ENCODE data around the gene CLIP2. TPM values are rescaled to one million over a fixed set of nuclear protein-coding genes. Genes with fewer than 3 reads are reported as not detected.
"Not testable (repeated sequence)": the region's sequence is repeated elsewhere in the genome, so short reads cannot be mapped to it uniquely, and the experiment has no call there.

CLIP2 gene
- total RNA-seq, 1 experiment from 2014 or later, result 29.1 TPM

DNA sequence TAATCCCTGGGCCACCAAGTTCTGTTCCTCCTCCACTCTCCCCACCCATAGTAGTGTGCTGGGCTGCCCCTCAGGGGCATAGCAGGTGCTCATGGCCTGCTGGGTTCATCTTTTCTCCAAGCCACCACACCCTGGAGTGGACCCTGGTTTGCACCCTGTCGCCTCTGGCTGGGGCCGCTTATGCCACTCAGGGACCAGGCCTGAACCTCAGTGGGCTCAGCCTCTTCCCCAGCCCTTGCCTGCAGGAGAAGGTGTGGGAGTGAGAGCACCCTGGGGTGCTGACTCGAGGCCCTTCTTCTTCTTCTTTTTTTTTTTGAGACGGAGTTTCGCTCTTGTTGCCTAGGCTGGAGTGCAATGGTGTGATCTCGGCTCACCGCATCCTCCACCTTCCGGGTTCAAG lies 10.2 kb downstream of the CLIP2 start:
- H3K27me3 ChIP-seq, result no peaks in the 10 kb centered on the region
- H3K4me1 ChIP-seq, result peaks cover 12% of the 10 kb centered on the region
- H3K9me3 ChIP-seq (replicated peaks), result no peaks in the 10 kb centered on the region
- no peak overlapping the region for H3K4me3 ChIP-seq
- peaks cover 3% of the 10 kb centered on the region; the same call in 1 of the 2 replicates for H3K36me3 ChIP-seq
- no peak overlapping the region for H3K27ac ChIP-seq
- DNase-seq, result no peak

DNA sequence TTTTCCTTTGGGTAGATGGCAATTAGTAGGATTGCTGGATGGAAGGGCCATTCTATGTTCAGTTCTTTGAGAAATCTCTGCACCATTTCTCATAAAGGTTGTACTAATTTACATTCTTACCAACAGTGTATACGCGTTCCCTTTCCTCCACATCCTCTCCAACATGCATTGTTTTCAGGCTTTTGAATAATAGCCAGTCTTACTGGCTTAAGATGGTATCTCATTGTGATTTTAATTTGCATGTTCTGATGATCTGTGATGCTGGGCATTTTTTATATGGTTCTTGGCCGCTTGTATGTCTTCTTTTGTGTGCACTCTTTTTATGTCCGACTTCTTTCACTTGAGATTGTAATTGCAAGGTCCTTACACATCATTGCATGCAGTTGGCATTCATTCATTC lies 11.7 kb downstream of the CLIP2 start:
- H3K9me3 ChIP-seq (replicated peaks), result no peaks in the 10 kb centered on the region
- H3K4me3 ChIP-seq, result no peak overlapping the region
- H3K27me3 ChIP-seq, result no peaks in the 10 kb centered on the region
- no peak overlapping the region for H3K27ac ChIP-seq
- H3K36me3 ChIP-seq, result peaks cover 3% of the 10 kb centered on the region; the same call in 1 of the 2 replicates
- no peak for DNase-seq
- peaks cover 12% of the 10 kb centered on the region for H3K4me1 ChIP-seq

DNA sequence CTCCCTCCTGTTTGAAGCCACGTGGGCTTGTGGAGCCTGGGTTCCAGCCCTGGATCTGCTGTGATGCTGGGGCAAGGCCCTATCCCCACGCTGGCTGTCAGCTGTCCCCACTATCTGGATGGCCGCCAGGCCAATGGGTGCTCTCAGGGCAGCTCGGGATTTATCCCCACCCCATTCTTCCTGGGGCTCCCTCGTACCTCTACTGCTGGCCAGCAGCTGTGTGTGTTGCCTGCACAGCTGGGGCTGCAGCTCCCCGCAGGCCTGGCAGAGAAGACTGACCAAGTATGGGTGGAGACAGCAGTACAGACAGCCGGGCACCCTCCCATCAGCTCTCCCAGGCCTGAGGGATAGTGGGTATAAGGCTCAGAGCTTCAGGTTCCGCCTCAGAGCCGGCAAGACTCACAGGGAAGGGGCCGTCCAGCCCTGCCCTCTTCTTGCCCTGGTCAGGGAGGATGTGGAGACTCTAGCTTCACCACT lies 13.6 kb downstream of the CLIP2 start:
- DNase-seq, result peak; percentile 97 to 98
- no peaks in the 10 kb centered on the region for H3K27me3 ChIP-seq
- H3K27ac ChIP-seq, result peak overlapping the region; percentile 5; the same call in 1 of the 2 replicates
- H3K9me3 ChIP-seq (replicated peaks), result no peaks in the 10 kb centered on the region
- peaks cover 23% of the 10 kb centered on the region for H3K4me1 ChIP-seq
- no peaks in the 10 kb centered on the region for H3K36me3 ChIP-seq
- no peak overlapping the region for H3K4me3 ChIP-seq

DNA sequence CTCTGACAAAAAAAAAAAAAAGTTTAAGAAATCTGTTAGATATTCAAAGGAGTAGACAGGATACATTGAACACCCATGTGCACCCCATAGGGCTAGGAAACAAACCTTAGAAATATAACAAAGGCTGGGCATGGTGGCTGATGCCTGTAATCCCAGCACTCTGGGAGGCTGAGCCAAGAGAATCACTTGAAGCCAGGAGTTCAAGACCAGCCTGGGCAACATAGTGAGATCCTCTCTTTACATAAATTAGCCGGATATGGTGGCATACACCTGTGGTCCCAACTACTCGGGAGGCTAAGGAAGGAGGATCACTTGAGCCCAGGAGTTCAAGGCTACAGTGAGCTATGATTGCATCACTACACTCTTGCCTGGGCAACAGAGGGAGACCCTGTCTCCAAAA lies 15.3 kb downstream of the CLIP2 start:
- DNase-seq, result no peak
- H3K36me3 ChIP-seq, result no peaks in the 10 kb centered on the region
- no peaks in the 10 kb centered on the region for H3K27me3 ChIP-seq
- H3K4me1 ChIP-seq, result peaks cover 23% of the 10 kb centered on the region
- no peak overlapping the region for H3K4me3 ChIP-seq
- no peaks in the 10 kb centered on the region for H3K9me3 ChIP-seq (replicated peaks)
- H3K27ac ChIP-seq, result no peak overlapping the region

DNA sequence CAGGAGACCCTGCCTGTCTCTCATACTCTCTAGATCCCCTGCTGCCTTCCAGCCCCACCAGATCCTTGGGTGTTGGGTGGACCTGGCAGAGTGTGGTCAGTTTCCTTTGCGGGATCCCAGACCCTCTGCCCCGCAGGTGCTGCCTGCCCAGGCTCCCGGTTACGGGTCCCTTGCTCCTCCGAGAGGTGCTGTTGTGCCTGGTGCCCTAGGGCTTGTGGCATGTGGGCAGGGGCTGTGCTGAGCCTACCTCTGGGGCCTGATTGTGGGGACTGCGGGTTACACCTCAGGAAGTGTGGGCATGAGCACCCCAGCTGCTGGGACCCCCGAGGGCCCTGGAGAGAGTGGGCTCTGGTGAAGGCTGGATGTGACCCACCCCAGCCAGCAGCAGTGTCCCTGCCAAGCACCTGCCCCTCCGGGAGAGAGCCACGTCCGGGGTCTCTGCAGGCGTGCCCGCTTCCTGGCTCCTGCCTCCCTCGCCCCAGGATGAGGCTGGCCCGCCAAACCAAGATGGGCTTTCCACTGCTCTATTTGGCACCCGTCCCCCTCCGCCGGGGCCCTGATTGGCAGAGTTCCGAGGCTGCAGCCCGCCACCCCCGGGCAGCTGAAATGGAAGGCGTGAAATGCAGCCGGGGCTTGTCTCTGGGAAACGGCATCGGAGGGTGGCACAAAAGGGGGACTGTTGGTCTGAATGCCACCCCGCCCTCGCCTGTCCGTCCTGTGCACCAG lies 17.0 kb downstream of the CLIP2 start:
- Histone ChIP-seq H3K9me3 (replicated peaks) (no peaks in the 10 kb centered on the region), H3K4me3 (peak overlapping the region; percentile 34), H3K36me3 (no peaks in the 10 kb centered on the region), H3K27ac (peak overlapping the region; percentile 52; the same call in 1 of the 2 replicates), H3K4me1 (peaks cover 23% of the 10 kb centered on the region), H3K27me3 (no peaks in the 10 kb centered on the region)
- DNase-seq, result no peak

DNA sequence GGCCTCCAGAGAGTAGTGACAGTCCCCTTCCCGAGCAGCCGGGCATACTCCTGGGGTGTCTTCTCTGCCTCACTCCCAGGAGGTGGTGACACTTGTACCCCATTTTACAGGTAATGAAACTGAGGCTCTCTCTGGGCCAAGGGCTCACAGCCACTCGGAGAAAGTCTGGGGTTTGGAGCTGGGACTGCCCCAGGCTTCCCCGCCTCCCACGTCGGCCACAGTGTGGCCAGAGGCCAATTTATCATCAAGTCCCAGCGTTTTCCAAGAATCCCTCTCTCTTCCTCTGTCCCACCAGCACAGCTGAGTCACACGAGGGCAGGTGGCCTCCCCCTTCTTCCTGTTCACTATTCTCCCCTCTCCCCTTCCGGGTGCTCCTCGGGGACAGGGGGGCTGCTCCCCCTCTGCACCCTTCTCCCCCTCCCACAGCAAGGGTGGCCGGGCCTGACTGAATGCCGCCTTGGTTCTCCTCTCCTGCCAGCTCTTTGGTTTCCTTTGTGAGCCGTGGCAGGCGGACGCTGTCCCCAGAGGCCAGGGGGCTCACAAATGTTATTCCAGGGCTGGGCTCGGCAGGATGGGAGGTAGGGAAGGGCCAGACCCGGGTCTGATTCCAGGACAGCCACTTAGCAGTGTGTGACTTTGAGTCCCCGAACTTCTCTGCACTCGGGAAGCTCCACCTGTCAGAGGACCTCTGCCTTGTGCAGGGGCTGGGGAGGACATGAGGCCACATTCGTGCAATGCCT lies 17.7 kb downstream of the CLIP2 start:
- H3K27ac ChIP-seq, result peak overlapping the region; percentile 52
- DNase-seq, result peak; percentile 87 to 89
- H3K36me3 ChIP-seq, result no peaks in the 10 kb centered on the region
- peak overlapping the region; percentile 34 for H3K4me3 ChIP-seq
- no peaks in the 10 kb centered on the region for H3K9me3 ChIP-seq (replicated peaks)
- H3K27me3 ChIP-seq, result no peaks in the 10 kb centered on the region
- H3K4me1 ChIP-seq, result peaks cover 23% of the 10 kb centered on the region

DNA sequence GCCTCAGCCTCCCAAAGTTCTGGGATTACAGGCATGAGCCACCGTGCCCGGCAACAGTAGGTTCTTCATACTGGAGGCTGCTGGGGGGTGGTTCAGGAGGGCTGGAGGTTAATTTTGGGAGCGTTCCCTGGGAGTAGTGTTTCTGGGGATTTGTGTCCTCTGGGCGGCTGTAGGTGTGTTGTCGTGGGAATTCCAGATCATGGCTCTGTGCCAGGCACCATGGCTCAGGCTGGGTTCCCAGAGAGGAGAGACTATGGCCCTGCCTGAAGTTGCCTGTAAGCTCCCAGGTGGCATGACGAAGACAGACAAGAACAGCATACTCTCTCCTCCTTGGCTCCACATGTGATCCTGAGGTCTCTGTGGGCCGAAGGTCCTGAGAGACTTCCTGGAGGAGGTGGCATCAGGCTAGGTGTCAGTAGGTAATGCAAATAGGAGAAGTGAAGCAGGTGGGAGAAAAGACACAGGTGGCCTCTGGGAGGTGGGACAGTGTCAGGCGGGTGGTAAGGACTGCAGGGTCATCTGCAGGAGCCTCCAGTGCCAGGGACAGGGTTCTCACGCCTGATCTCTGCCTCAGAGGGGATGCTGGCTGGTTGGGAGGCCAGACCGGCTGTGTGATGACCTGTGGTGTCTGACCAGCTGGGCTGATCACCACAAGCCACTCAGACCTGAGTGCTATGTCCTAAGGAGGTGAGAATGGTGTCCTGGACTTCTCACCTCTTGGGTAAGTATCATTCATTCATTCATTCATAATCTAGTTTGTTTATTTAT lies 18.7 kb downstream of the CLIP2 start:
- Histone ChIP-seq H3K27ac (no peak overlapping the region; the same call in 1 of the 2 replicates), H3K4me1 (peaks cover 16% of the 10 kb centered on the region), H3K36me3 (no peaks in the 10 kb centered on the region), H3K4me3 (no peak overlapping the region), H3K9me3 (replicated peaks) (no peaks in the 10 kb centered on the region), H3K27me3 (no peaks in the 10 kb centered on the region)
- peak in 1 of 2 experiments; percentile 63 for DNase-seq

DNA sequence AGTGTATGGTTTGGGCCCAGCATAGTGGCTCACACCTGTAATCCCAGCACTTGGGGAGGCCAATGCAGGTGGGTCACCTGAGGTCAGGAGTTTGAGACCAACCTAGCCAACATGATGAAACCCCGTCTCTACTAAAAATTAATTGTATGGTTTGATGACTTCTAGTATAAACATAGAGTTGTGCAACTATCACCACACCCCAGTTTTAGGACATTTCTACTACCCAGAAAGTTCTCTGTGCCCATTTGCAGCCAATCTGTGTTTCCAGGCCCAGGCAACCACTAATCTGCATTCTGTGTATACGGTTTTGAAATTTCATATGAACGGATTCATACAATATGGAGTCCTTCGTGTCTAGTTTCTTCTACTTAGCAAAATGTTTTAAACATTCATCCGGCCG lies 20.0 kb downstream of the CLIP2 start:
- Histone ChIP-seq H3K4me1 (peaks cover 11% of the 10 kb centered on the region; the same call in 1 of the 2 replicates), H3K27ac (no peak overlapping the region), H3K4me3 (no peak overlapping the region), H3K9me3 (replicated peaks) (no peaks in the 10 kb centered on the region), H3K36me3 (no peaks in the 10 kb centered on the region), H3K27me3 (no peaks in the 10 kb centered on the region)
- DNase-seq, result no peak

DNA sequence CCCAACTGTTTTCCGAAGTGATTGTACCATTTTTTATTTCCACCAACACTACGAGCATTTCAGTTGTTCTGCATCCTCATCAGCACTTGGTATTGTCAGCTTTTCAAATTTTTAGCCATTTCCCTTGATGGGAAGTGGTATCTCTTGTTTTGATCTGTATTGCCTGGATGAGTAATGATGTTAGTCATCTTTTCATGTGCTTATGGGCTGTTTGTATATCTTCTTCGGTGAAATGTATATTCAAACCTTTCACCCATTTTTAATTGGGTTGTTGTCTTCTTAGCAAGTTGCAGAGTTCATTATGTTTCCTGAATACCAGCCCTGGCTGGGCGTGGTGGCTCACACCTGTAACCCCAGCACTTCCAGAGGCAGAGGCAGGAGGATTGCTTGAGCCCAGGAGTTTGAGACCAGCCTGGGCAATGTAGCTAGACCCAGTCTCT lies 22.1 kb downstream of the CLIP2 start:
- Histone ChIP-seq H3K4me1 (peaks cover 7% of the 10 kb centered on the region; the same call in 1 of the 2 replicates), H3K4me3 (no peak overlapping the region), H3K9me3 (replicated peaks) (no peaks in the 10 kb centered on the region), H3K27ac (no peak overlapping the region), H3K36me3 (no peaks in the 10 kb centered on the region), H3K27me3 (no peaks in the 10 kb centered on the region)
- no peak for DNase-seq

DNA sequence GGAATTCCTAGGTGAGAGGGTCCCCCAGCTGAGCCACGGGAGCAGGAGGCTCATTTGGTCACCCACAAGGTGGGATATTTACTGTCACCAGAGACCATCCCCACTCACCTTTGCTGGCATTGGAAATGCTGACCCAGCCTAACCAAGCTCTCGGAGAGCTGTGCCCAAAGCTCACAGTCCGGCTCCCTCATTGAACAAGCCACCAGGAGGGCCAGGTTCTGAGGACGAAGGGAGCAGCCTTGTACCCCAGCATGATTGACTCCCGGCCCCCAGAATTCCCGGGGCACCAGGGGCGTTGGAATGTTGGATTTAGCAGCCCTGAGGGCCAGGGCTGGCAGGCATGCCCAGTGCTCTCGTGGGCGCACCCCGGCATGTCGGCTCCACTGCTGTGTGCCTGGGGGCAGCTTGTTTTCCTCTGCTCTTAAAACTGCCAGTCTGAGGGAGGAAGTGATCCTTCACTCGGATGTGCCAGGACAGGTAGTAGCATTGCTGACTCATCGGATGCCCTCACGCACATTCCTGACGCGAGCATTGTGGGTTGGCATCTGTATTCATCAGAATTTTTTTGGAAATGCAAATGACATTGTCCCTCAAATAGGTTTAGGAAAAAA lies 23.3 kb downstream of the CLIP2 start:
- H3K4me3 ChIP-seq, result no peak overlapping the region
- no peak for DNase-seq
- no peaks in the 10 kb centered on the region for H3K9me3 ChIP-seq (replicated peaks)
- no peak overlapping the region for H3K27ac ChIP-seq
- H3K4me1 ChIP-seq, result peaks cover 2% of the 10 kb centered on the region; the same call in 1 of the 2 replicates
- H3K36me3 ChIP-seq, result no peaks in the 10 kb centered on the region; the same call in 1 of the 2 replicates
- no peaks in the 10 kb centered on the region for H3K27me3 ChIP-seq

DNA sequence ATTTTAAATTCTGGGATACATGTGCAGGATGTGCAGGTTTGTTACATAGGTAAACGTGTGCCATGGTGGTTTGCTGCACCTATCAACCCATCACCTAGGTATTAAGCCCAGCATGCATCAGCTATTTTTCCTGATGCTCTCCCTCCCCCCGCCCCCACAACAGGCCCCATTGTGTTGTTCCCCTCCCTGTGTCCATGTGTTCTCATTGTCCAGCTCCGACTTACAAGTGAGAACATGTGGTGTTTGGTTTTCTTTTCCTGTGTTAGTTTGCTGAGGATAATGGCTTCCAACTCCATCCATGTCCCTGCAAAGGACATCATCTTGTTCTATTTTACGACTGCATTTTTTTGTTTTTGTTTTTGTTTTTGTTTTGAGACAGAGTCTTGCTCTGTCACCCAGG lies 26.7 kb downstream of the CLIP2 start:
- not testable (repeated sequence) for H3K4me1 ChIP-seq; H3K9me3 ChIP-seq (replicated peaks); DNase-seq; H3K4me3 ChIP-seq; H3K27me3 ChIP-seq; H3K27ac ChIP-seq
- H3K36me3 ChIP-seq, result peaks cover 12% of the 10 kb centered on the region; the same call in 1 of the 2 replicates

DNA sequence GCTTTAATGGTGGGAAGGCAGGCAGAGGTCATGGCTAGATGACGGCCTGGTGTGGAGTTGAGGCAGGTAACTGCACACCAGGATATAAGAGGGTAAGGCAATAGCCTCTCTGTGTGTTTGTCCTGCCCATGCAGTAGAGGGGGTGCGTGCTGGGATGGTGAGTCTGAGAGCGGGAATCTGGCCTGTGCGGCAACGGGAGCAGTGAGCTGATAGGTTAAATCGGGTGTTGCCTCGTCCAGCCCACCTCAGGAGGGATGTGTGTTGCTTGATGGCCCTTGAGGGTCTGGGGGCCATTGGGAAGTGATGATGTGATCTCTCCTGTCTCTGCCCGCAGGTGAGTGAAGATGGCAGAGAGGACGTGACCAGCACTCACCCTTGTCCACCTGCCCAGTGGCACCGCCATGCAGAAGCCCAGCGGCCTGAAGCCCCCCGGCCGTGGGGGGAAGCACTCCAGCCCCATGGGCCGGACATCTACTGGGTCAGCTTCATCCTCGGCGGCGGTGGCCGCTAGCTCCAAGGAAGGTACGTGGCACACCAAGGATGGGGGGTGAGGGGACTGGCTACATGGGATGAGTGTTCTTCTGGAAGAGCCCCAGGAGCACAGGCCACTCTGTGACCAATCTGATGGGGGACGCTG lies 28.1 kb downstream of the CLIP2 start:
- no peak overlapping the region for H3K4me3 ChIP-seq
- DNase-seq, result no peak
- H3K27me3 ChIP-seq, result no peaks in the 10 kb centered on the region
- H3K27ac ChIP-seq, result no peak overlapping the region
- H3K4me1 ChIP-seq, result no peaks in the 10 kb centered on the region
- H3K9me3 ChIP-seq (replicated peaks), result no peaks in the 10 kb centered on the region
- peaks cover 23% of the 10 kb centered on the region for H3K36me3 ChIP-seq

DNA sequence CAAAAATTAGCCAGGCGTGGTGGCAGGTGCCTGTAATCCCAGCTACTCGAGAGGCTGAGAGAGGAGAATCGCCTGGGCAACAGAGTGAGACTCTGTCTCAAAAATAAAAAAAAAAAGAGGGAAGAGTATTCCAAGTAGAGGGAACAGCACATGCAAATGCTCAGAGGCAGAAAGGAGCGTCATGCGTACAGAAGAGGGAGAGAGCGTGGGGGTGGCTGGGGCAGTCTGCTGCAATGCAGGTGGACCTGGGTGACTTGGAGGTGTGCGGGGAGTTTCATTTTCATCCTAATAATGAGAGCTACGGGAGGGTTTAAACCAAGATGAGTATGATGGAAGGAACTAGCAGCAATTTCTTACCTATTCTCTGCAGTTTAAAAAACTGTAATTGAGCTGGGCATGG lies 28.8 kb downstream of the CLIP2 start:
- no peak overlapping the region for H3K4me3 ChIP-seq
- no peak for DNase-seq
- H3K9me3 ChIP-seq (replicated peaks), result no peaks in the 10 kb centered on the region
- H3K27me3 ChIP-seq, result no peaks in the 10 kb centered on the region
- no peak overlapping the region for H3K27ac ChIP-seq
- no peaks in the 10 kb centered on the region for H3K4me1 ChIP-seq
- H3K36me3 ChIP-seq, result peaks cover 24% of the 10 kb centered on the region

DNA sequence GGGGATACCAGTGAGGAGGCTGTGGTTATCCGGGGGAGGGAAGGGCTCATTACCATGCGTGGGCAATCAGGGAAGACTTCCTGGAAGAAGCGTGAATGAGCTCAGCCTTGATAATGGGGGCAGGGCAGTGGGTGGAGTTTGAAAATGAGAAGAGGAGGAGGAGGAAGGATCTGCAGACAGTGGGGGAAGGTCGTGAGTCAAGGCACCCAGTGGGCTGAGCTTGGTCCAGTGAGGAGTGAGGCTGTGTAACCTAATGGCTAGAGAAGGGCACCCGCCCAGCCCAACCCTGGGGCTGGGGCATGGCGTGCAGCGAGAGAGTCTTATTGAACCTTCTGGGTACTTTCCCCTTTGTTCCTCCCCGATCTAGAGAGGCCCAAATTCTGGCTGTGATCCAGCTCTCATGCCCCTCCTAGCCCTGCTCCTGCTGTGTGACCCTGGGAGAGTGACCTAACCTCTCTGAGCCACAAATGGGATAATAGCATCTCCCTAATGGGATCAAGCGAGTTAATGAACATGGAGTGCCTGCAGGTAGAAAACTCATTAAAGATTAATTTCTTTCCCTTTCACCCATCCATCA lies 31.5 kb downstream of the CLIP2 start:
- DNase-seq, result no peak
- Histone ChIP-seq H3K4me1 (no peaks in the 10 kb centered on the region), H3K9me3 (replicated peaks) (no peaks in the 10 kb centered on the region), H3K27ac (no peak overlapping the region), H3K36me3 (peaks cover 26% of the 10 kb centered on the region), H3K4me3 (no peak overlapping the region), H3K27me3 (no peaks in the 10 kb centered on the region)

Measured in SJCRH30 (cell line).